Uterus (tissue), 4 donors: Measurements from ENCODE around the gene SMIM36. TPM values are rescaled to one million over a fixed set of nuclear protein-coding genes. Genes with fewer than 3 reads are reported as not detected.

Source experiments
- DNase-seq, 2 donors: peaks; one replicate each; pipeline ENCODE4 v3.0.0-alpha.2; 2019 to 2020
- H3K27ac ChIP-seq, 2 donors: fragments of 200-600 bp; sonication (generic); 1 replicate in 1 of 2; 2 replicates in 1 of 2; pipeline ENCODE4 v1.5.1; 2016 to 2018
- H3K27me3 ChIP-seq, 2 donors: fragments of 200-600 bp; sonication (generic); one replicate each; pipeline ENCODE4 v1.5.1; 2018 to 2019; ENCODE audit warnings: control low read depth in 1 of 2
- H3K36me3 ChIP-seq, 2 donors: fragments of 200-600 bp; sonication (generic); one replicate each; pipeline ENCODE4 v1.5.1; 2019; ENCODE audit warnings: control low read depth in 1 of 2
- H3K4me1 ChIP-seq, 2 donors: fragments of 200-600 bp; sonication (generic); one replicate each; pipeline ENCODE4 v1.5.1; 2018 to 2019; ENCODE audit warnings: control low read depth in 1 of 2
- H3K4me3 ChIP-seq, 2 donors: fragments of 200-600 bp; sonication (generic); 1 replicate in 1 of 2; 2 replicates in 1 of 2; pipeline ENCODE4 v1.5.1; 2018 to 2019; ENCODE audit warnings: mild to moderate bottlenecking in 1 of 2
- H3K9me3 ChIP-seq, 2 donors: fragments of 200-600 bp; sonication (generic); one replicate each; pipeline ENCODE4 v1.5.1; 2019; ENCODE audit warnings: control low read depth in 1 of 2
- POLR2A ChIP-seq, 2 donors: fragments of 450-650 bp; IDR thresholded peaks; one replicate each; pipeline ENCODE4 v1.6.1; 2016; ENCODE audit warnings: antibody characterized with exemption in 2 of 2, mild to moderate bottlenecking in 1 of 2, moderate library complexity in 1 of 2
- intact Hi-C: fragments of 100-400 bp; cut with DNase I; formaldehyde crosslinking; loops from one replicate; pipeline ENCODE4 v1.15.1; 2023; ENCODE audit warnings: low total_unique reads
- total RNA-seq, 4 donors: library from RNA; depleted of rRNA in 3 of 4; stranded (reverse); fragments of >200 nt in 3 of 4; gene quantifications; one replicate each; pipeline versions ENCODE4 v1.1.0 to v1.2.4, GENCODE V29; 2014 to 2023
- TF ChIP-seq, protein P1 (sequence below), 4 experiments: fragments of 200-600 bp in 2 of 4; fragments of 450-650 bp in 2 of 4; sonication (generic) in 2 of 4; IDR thresholded peaks; one replicate each; pipeline ENCODE4 v1.5.1; 2016 to 2019; ENCODE audit warnings: antibody characterized with exemption in 4 of 4, mild to moderate bottlenecking in 2 of 4, moderate library complexity in 1 of 4
- donor health status: DM: yes; HTN: yes; CAD: no.

The SMIM36 gene
- total RNA-seq, 4 donors from 2014 or later = not detected

DNA sequence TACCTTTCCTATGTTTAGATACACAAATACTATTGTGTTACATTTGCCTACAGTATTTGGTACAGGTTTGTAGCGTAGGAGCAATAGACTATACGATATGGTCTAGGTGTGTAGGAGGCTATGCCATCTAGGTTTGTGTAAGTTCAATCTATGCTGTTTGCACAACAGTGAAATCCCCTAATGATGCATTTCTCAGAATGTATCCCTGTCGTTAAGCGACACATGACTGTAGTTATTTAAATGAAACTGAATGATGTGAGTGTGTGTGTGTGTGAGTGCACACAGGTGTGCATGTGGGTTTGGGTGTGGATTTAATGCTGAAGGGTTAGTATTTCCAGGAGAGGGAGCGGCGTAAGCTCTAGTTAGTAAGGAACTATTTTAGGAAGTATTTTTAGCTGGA, 34.6 kb upstream of the SMIM36 start:
- Histone ChIP-seq H3K27me3 (no peaks in the 10 kb centered on the region), H3K4me3 (no peak overlapping the region), H3K9me3 (no peaks in the 10 kb centered on the region), H3K36me3 (no peaks in the 10 kb centered on the region), H3K27ac (no peak overlapping the region), H3K4me1 (no peaks in the 10 kb centered on the region)
- TF ChIP-seq POLR2A (IDR thresholded peaks at IDR 0.05) = no peak
- TF ChIP-seq, protein P1, sequence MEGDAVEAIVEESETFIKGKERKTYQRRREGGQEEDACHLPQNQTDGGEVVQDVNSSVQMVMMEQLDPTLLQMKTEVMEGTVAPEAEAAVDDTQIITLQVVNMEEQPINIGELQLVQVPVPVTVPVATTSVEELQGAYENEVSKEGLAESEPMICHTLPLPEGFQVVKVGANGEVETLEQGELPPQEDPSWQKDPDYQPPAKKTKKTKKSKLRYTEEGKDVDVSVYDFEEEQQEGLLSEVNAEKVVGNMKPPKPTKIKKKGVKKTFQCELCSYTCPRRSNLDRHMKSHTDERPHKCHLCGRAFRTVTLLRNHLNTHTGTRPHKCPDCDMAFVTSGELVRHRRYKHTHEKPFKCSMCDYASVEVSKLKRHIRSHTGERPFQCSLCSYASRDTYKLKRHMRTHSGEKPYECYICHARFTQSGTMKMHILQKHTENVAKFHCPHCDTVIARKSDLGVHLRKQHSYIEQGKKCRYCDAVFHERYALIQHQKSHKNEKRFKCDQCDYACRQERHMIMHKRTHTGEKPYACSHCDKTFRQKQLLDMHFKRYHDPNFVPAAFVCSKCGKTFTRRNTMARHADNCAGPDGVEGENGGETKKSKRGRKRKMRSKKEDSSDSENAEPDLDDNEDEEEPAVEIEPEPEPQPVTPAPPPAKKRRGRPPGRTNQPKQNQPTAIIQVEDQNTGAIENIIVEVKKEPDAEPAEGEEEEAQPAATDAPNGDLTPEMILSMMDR (IDR thresholded peaks at IDR 0.05) = no peak
- intact Hi-C loops = no loop called here
- no peak for DNase-seq

- Histone ChIP-seq H3K27me3 (no peaks in the 10 kb centered on the region), H3K4me1 (no peaks in the 10 kb centered on the region), H3K27ac (no peak overlapping the region), H3K9me3 (no peaks in the 10 kb centered on the region), H3K4me3 (no peak overlapping the region), H3K36me3 (no peaks in the 10 kb centered on the region)
- DNase-seq = no peak
- TF ChIP-seq, protein P1 (IDR thresholded peaks at IDR 0.05) = no peak
- no peak for TF ChIP-seq POLR2A (IDR thresholded peaks at IDR 0.05)
- intact Hi-C loops = no loop called here
Measured at GRCh38 chr17:55543709-55544108, 32.5 kb upstream of the SMIM36 start.

DNA sequence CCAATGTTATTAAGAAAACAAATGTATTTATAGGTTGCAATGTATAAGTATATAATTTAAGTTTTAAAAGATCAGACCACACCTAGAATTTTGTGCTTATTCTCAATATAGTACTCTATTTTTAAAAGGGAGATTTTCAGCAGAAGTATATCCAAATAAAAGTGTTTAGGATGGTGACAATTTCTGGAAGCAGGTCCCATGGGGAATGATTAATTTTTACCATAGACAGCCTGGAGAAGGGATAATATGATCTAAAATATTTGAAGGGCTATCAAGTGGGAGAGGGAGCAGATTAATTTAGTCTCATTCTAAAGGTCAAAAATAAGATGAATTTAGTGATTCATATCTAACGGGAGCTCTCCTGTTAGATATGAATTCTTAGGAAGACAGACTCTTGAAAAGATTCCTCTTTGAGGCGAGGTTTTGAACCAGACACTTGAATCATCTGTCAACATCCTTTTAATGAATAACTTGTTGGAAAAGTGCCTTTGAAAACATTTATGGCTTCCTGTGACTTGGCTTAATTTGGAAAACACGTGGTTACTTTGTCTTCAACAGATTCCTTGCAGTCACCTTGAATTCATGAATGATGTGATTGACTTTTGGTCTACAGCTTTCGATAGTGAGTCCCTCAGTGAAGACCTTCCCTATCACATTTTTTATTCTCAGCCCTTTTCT, 29.3 kb upstream of the SMIM36 start:
- Histone ChIP-seq H3K4me1 (no peaks in the 10 kb centered on the region), H3K36me3 (no peaks in the 10 kb centered on the region), H3K27me3 (no peaks in the 10 kb centered on the region), H3K4me3 (no peak overlapping the region), H3K27ac (no peak overlapping the region), H3K9me3 (no peaks in the 10 kb centered on the region)
- no peak for DNase-seq
- intact Hi-C loops = no loop called here
- TF ChIP-seq POLR2A (IDR thresholded peaks at IDR 0.05) = no peak
- TF ChIP-seq, protein P1 (IDR thresholded peaks at IDR 0.05) = no peak

- Histone ChIP-seq H3K27me3 (no peaks in the 10 kb centered on the region), H3K27ac (no peak overlapping the region), H3K36me3 (no peaks in the 10 kb centered on the region), H3K4me1 (no peaks in the 10 kb centered on the region), H3K4me3 (no peak overlapping the region), H3K9me3 (no peaks in the 10 kb centered on the region)
- TF ChIP-seq, protein P1 (IDR thresholded peaks at IDR 0.05) = no peak
- TF ChIP-seq POLR2A (IDR thresholded peaks at IDR 0.05) = no peak
- intact Hi-C loops = no loop called here
- no peak for DNase-seq
Measured at GRCh38 chr17:55536205-55536604, 25.0 kb upstream of the SMIM36 start.

GRCh38 chr17:55533608-55534007, 22.4 kb upstream of the SMIM36 start:
- no peaks in the 10 kb centered on the region for H3K9me3 ChIP-seq
- H3K27me3 ChIP-seq = no peaks in the 10 kb centered on the region
- H3K4me1 ChIP-seq = no peaks in the 10 kb centered on the region
- H3K27ac ChIP-seq = no peak overlapping the region
- DNase-seq = no peak
- H3K4me3 ChIP-seq = no peak overlapping the region
- H3K36me3 ChIP-seq = no peaks in the 10 kb centered on the region
- intact Hi-C loops = no loop called here
- TF ChIP-seq POLR2A (IDR thresholded peaks at IDR 0.05) = no peak
- TF ChIP-seq, protein P1 (IDR thresholded peaks at IDR 0.05) = no peak
